HG02571 (cell line): ENCODE measurements around the gene LMBRD2.

Experiments used
- ATAC-seq: cut with Tn5 transposase; IDR thresholded peaks from one replicate; pipeline ENCODE4 v1.9.1; 2021; ENCODE audit warnings: mild to moderate bottlenecking, moderate library complexity; ENCODE audit not compliant: unreplicated experiment

The LMBRD2 gene

GRCh38 chr5:36054647-36055046, 97.0 kb downstream of the LMBRD2 start:
- ATAC-seq, result no peak

DNA sequence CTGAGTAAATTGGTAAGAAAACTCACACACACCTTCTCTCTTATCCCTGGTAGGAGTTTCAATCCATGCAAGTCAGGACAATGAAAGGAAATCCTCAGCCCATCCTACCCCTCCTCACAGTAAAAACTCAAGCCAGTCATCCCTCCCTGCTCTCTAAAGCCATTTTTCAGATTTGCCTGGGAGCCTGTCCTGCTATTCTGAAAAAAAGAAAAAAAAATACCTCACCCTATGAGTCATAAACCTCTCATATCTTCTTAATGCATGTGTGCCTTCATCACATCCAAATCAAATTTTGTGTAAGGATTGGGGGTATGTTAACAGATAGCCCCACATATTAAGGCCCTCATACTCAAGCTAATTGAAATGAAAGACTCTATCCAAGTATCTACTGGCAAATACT, 99.1 kb downstream of the LMBRD2 start:
- no peak for ATAC-seq

- no peak for ATAC-seq
Observed at GRCh38 chr5:36049949-36050348, 101.7 kb downstream of the LMBRD2 start.
